Stomach (tissue), 4 donors: Measurements from ENCODE around the gene SYNDIG1.

Source experiments
- CTCF ChIP-seq, 7 experiments: fragments of 450-650 bp in 4 of 7; fragments of 200-600 bp in 3 of 7; sonication (generic) in 3 of 7; IDR thresholded peaks; one replicate each; pipeline ENCODE4 v1.5.1; 2016 to 2019; ENCODE audit warnings: antibody characterized with exemption in 7 of 7, control low read depth in 2 of 7, mild to moderate bottlenecking in 1 of 7
- EP300 ChIP-seq: sonication (generic); formaldehyde crosslinking; IDR thresholded peaks from one replicate; pipeline ENCODE4 v1.6.1; 2017; ENCODE audit warnings: antibody characterized with exemption
- POLR2A ChIP-seq, 4 donors: fragments of 450-650 bp; IDR thresholded peaks; one replicate each; pipeline ENCODE4 v1.6.1; 2016; ENCODE audit warnings: antibody characterized with exemption in 4 of 4, control low read depth in 2 of 4, mild to moderate bottlenecking in 1 of 4, moderate library complexity in 1 of 4

- no peak for TF ChIP-seq POLR2A (IDR thresholded peaks at IDR 0.05)
- no peak for TF ChIP-seq CTCF (IDR thresholded peaks at IDR 0.05)
- no peak for TF ChIP-seq EP300
These were observed 4.3 kb upstream of the SYNDIG1 start for GRCh38 chr20:24465159-24465558.
